Stomach smooth muscle (tissue), 2 donors: ENCODE measurements around the gene KLC3.
"Not testable (repeated sequence)": the region's sequence is repeated elsewhere in the genome, so short reads cannot be mapped to it uniquely, and the experiment has no call there.

Source experiments
- H3K27ac ChIP-seq: one replicate; pipeline ENCODE4 v1.7.0; 2013; ENCODE audit warnings: mild to moderate bottlenecking, low read length, inconsistent platforms
- H3K27me3 ChIP-seq, 2 donors: one replicate each; pipeline ENCODE4 v1.7.0; 2013; ENCODE audit warnings: low read length in 2 of 2; ENCODE audit not compliant: insufficient read depth in 2 of 2, control insufficient read depth in 1 of 2
- H3K36me3 ChIP-seq, 2 donors: one replicate each; pipeline ENCODE4 v1.7.0; 2013; ENCODE audit warnings: low read length in 2 of 2; ENCODE audit not compliant: control insufficient read depth in 2 of 2, insufficient read depth in 2 of 2
- H3K4me1 ChIP-seq: one replicate; pipeline ENCODE4 v1.7.0; 2013; ENCODE audit warnings: low read length; ENCODE audit not compliant: control insufficient read depth, insufficient read depth
- H3K4me3 ChIP-seq, 2 donors: one replicate each; pipeline ENCODE4 v1.7.0; 2013; ENCODE audit warnings: low read length in 2 of 2
- H3K9ac ChIP-seq, 2 donors: one replicate each; pipeline ENCODE4 v1.7.0; 2013; ENCODE audit warnings: low read length in 2 of 2, mild to moderate bottlenecking in 1 of 2
- H3K9me3 ChIP-seq, 2 donors: one replicate each; pipeline ENCODE4 v1.7.0; 2013; ENCODE audit warnings: low read length in 2 of 2; ENCODE audit not compliant: control insufficient read depth in 2 of 2
- donor health status: healthy.
- donor health status: Pancreatic carcinoma.

Gene KLC3

GRCh38 chr19:45303269-45304060, 37.1 kb upstream of the KLC3 start:
- no peak overlapping the region for H3K4me3 ChIP-seq
- peaks cover 5% of the 10 kb centered on the region for H3K4me1 ChIP-seq
- no peaks in the 10 kb centered on the region for H3K9me3 ChIP-seq
- peaks cover 2 to 5% of the 10 kb centered on the region in 2 donors for H3K36me3 ChIP-seq
- no peak overlapping the region for H3K27ac ChIP-seq
- H3K27me3 ChIP-seq = peaks cover 0 to 2% of the 10 kb centered on the region in 2 donors
- no peak overlapping the region for H3K9ac ChIP-seq

- peaks cover 0 to 2% of the 10 kb centered on the region in 2 donors for H3K27me3 ChIP-seq
- H3K4me1 ChIP-seq = peaks cover 5% of the 10 kb centered on the region
- no peak overlapping the region for H3K4me3 ChIP-seq
- peaks cover under 1 to 2% of the 10 kb centered on the region in 2 donors for H3K36me3 ChIP-seq
- no peak overlapping the region for H3K9ac ChIP-seq
- no peak overlapping the region for H3K27ac ChIP-seq
- no peaks in the 10 kb centered on the region for H3K9me3 ChIP-seq
Observed at GRCh38 chr19:45304141-45304926, 36.2 kb upstream of the KLC3 start.

- H3K27ac ChIP-seq = no peak overlapping the region
- H3K4me3 ChIP-seq = no peak overlapping the region
- H3K36me3 ChIP-seq = no peaks in the 10 kb centered on the region
- H3K4me1 ChIP-seq = peaks cover 8% of the 10 kb centered on the region
- H3K27me3 ChIP-seq = peaks cover 0 to 2% of the 10 kb centered on the region in 2 donors
- no peak overlapping the region for H3K9ac ChIP-seq
- no peaks in the 10 kb centered on the region for H3K9me3 ChIP-seq
Observed at GRCh38 chr19:45305007-45305406, 35.5 kb upstream of the KLC3 start.

GRCh38 chr19:45305421-45305820, 35.1 kb upstream of the KLC3 start:
- Histone ChIP-seq H3K9me3 (no peaks in the 10 kb centered on the region), H3K4me3 (no peak overlapping the region), H3K27me3 (peaks cover 0 to 2% of the 10 kb centered on the region in 2 donors), H3K9ac (no peak overlapping the region), H3K27ac (no peak overlapping the region), H3K36me3 (no peaks in the 10 kb centered on the region), H3K4me1 (peaks cover 6% of the 10 kb centered on the region)

GRCh38 chr19:45306040-45306439, 34.5 kb upstream of the KLC3 start:
- peaks cover 0 to 2% of the 10 kb centered on the region in 2 donors for H3K27me3 ChIP-seq
- H3K36me3 ChIP-seq = no peaks in the 10 kb centered on the region
- H3K4me1 ChIP-seq = peaks cover 3% of the 10 kb centered on the region
- no peak overlapping the region for H3K9ac ChIP-seq
- no peak overlapping the region for H3K27ac ChIP-seq
- H3K9me3 ChIP-seq = no peaks in the 10 kb centered on the region
- no peak overlapping the region for H3K4me3 ChIP-seq

- H3K4me1 ChIP-seq = peaks cover 3% of the 10 kb centered on the region
- H3K27ac ChIP-seq = no peak overlapping the region
- no peaks in the 10 kb centered on the region for H3K9me3 ChIP-seq
- no peaks in the 10 kb centered on the region for H3K36me3 ChIP-seq
- no peak overlapping the region for H3K4me3 ChIP-seq
- no peak overlapping the region for H3K9ac ChIP-seq
- peaks cover 0 to 2% of the 10 kb centered on the region in 2 donors for H3K27me3 ChIP-seq
Observed at GRCh38 chr19:45306518-45307027, 34.0 kb upstream of the KLC3 start.

GRCh38 chr19:45307361-45307760, 33.2 kb upstream of the KLC3 start:
- Histone ChIP-seq H3K4me1 (peaks cover 3% of the 10 kb centered on the region), H3K36me3 (no peaks in the 10 kb centered on the region), H3K9ac (no peak overlapping the region), H3K27ac (no peak overlapping the region), H3K4me3 (no peak overlapping the region), H3K9me3 (no peaks in the 10 kb centered on the region), H3K27me3 (peaks cover 0 to 2% of the 10 kb centered on the region in 2 donors)

- H3K36me3 ChIP-seq, H3K27me3 ChIP-seq, H3K4me1 ChIP-seq, H3K9me3 ChIP-seq, H3K4me3 ChIP-seq, H3K9ac ChIP-seq, H3K27ac ChIP-seq: not testable (repeated sequence)
Observed at GRCh38 chr19:45309322-45309721, 31.2 kb upstream of the KLC3 start.

- Histone ChIP-seq H3K36me3 (no peaks in the 10 kb centered on the region), H3K27me3 (peaks cover 0 to 6% of the 10 kb centered on the region in 2 donors), H3K9me3 (no peaks in the 10 kb centered on the region), H3K4me1 (peaks cover 3% of the 10 kb centered on the region), H3K4me3 (no peak overlapping the region), H3K9ac (no peak overlapping the region), H3K27ac (no peak overlapping the region)
Observed at GRCh38 chr19:45311621-45312020, 28.9 kb upstream of the KLC3 start.

GRCh38 chr19:45312285-45312684, 28.3 kb upstream of the KLC3 start:
- H3K4me3 ChIP-seq, H3K4me1 ChIP-seq, H3K27me3 ChIP-seq, H3K9me3 ChIP-seq, H3K9ac ChIP-seq, H3K27ac ChIP-seq, H3K36me3 ChIP-seq: not testable (repeated sequence)
